Thoracic aorta (tissue), 2 donors: ENCODE results near the gene DCAF17. TPM values are rescaled to one million over a fixed set of nuclear protein-coding genes. Genes with fewer than 3 reads are reported as not detected.
"Not testable (repeated sequence)": the region's sequence is repeated elsewhere in the genome, so short reads cannot be mapped to it uniquely, and the experiment has no call there.

Experiments
- ATAC-seq: fragments of 150-250 bp; one replicate; pipeline ENCODE4 v1.8.0; 2017; ENCODE audit warnings: low read depth; ENCODE audit not compliant: insufficient number of reproducible peaks, low FRiP score
- DNase-seq: peaks from one replicate; pipeline ENCODE4 v3.0.0-alpha.2; 2020; ENCODE audit warnings: low spot score
- H3K27ac ChIP-seq, 2 donors: fragments of 200-600 bp; sonication (generic); 1 replicate in 1 of 2; 2 replicates in 1 of 2; pipeline ENCODE4 v1.5.1; 2016; ENCODE audit warnings: mild to moderate bottlenecking in 2 of 2, moderate library complexity in 2 of 2
- H3K27me3 ChIP-seq: fragments of 200-600 bp; sonication (generic); replicated peaks from 2 replicates; pipeline ENCODE4 v1.6.0; 2016; ENCODE audit warnings: mild to moderate bottlenecking; ENCODE audit not compliant: insufficient read depth
- H3K36me3 ChIP-seq: fragments of 200-600 bp; sonication (generic); one replicate; pipeline ENCODE4 v1.5.1; 2016
- H3K4me1 ChIP-seq, 2 donors: fragments of 200-600 bp; sonication (generic); 1 replicate in 1 of 2; 2 replicates in 1 of 2; pipeline versions ENCODE4 v1.5.1 to v1.6.0; 2016; ENCODE audit warnings: low read depth in 2 of 2, mild to moderate bottlenecking in 1 of 2; ENCODE audit not compliant: control insufficient read depth in 1 of 2
- H3K4me3 ChIP-seq: fragments of 200-600 bp; sonication (generic); 2 replicates; pipeline ENCODE4 v1.5.1; 2016; ENCODE audit warnings: mild to moderate bottlenecking
- H3K9me3 ChIP-seq: fragments of 200-600 bp; sonication (generic); 2 replicates; pipeline ENCODE4 v1.5.1; 2016
- CTCF ChIP-seq: fragments of 200-600 bp; sonication (generic); IDR thresholded peaks from one replicate; pipeline ENCODE4 v1.5.1; 2019; ENCODE audit warnings: antibody characterized with exemption
- total RNA-seq, 2 donors: library from RNA; depleted of rRNA; stranded (reverse); fragments of >200 nt; gene quantifications; one replicate each; pipeline versions ENCODE4 v1.1.0 to v1.2.3, GENCODE V29; 2016

The DCAF17 gene
- total RNA-seq, 2 donors from 2014 or later, result 27.3 to 47.4 TPM

GRCh38 chr2:171416009-171416926 lies 17.8 kb upstream of the DCAF17 start:
- H3K36me3 ChIP-seq, result no peaks in the 10 kb centered on the region
- H3K4me3 ChIP-seq, result no peak overlapping the region
- H3K4me1 ChIP-seq, result no peaks in the 10 kb centered on the region
- H3K27me3 ChIP-seq, result no peaks in the 10 kb centered on the region
- DNase-seq, result peak; percentile 76
- H3K9me3 ChIP-seq, result no peaks in the 10 kb centered on the region
- TF ChIP-seq CTCF, result peak; percentile 76
- ATAC-seq, result peak; percentile 26
- peak overlapping the region in 1 of 2 donors; percentile 24 for H3K27ac ChIP-seq

GRCh38 chr2:171419333-171419732 lies 14.7 kb upstream of the DCAF17 start:
- H3K27me3 ChIP-seq, result no peaks in the 10 kb centered on the region
- H3K27ac ChIP-seq, result no peak overlapping the region
- H3K4me1 ChIP-seq, result no peaks in the 10 kb centered on the region
- peaks cover 3% of the 10 kb centered on the region for H3K9me3 ChIP-seq
- DNase-seq, result no peak
- ATAC-seq, result no peak
- TF ChIP-seq CTCF, result no peak
- H3K36me3 ChIP-seq, result no peaks in the 10 kb centered on the region
- H3K4me3 ChIP-seq, result no peak overlapping the region

- H3K4me3 ChIP-seq, result no peak overlapping the region
- no peaks in the 10 kb centered on the region for H3K27me3 ChIP-seq
- DNase-seq (no peak), ATAC-seq (no peak)
- no peaks in the 10 kb centered on the region for H3K36me3 ChIP-seq
- peaks cover 3% of the 10 kb centered on the region for H3K9me3 ChIP-seq
- TF ChIP-seq CTCF, result no peak
- H3K27ac ChIP-seq, result no peak overlapping the region
- no peaks in the 10 kb centered on the region for H3K4me1 ChIP-seq
Measured at GRCh38 chr2:171420728-171421563, 13.1 kb upstream of the DCAF17 start.

- H3K9me3 ChIP-seq, ATAC-seq, H3K4me3 ChIP-seq, H3K27me3 ChIP-seq, H3K36me3 ChIP-seq, DNase-seq, H3K4me1 ChIP-seq, H3K27ac ChIP-seq: not testable (repeated sequence)
Measured at GRCh38 chr2:171422710-171423495, 11.1 kb upstream of the DCAF17 start.

GRCh38 chr2:171430516-171431410 lies 3.3 kb upstream of the DCAF17 start:
- Histone ChIP-seq H3K4me1 (peaks cover 4 to 19% of the 10 kb centered on the region in 2 donors), H3K27me3 (no peaks in the 10 kb centered on the region), H3K4me3 (no peak overlapping the region), H3K36me3 (no peaks in the 10 kb centered on the region), H3K27ac (no peak overlapping the region), H3K9me3 (no peaks in the 10 kb centered on the region)
- no peak for TF ChIP-seq CTCF
- no peak for DNase-seq
- no peak for ATAC-seq
